ENCODE results near the gene DCUN1D3.
"Not testable (repeated sequence)": the region's sequence is repeated elsewhere in the genome, so short reads cannot be mapped to it uniquely, and the experiment has no call there.

The DCUN1D3 gene

DNA sequence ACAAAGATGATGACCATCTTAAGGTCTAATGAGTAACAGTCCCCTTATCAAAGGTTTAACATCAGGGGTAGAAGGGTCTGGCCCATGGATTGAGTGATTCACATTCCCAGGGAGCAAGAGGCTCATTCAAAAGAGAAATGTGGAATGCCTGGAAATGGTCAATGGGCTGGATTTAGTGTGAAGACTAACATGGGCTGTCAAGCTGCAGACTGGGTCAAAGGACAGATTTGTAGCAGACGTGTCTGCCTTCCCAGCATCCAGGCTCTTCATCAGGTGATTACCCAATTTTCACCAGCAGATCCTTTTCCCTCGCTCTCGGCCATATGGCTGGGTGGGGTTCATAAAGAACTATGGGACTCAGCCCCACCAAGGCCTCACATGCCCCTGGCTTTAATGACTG, 26.8 kb downstream of the DCUN1D3 start:
- Histone ChIP-seq H3K4me3 (ENCODE audit: extremely low read depth, insufficient read depth, low read length, poor library complexity, severe bottlenecking) (no peak overlapping the region), H3K4me1 (ENCODE audit: control insufficient read depth, insufficient read depth, low read length, poor library complexity, severe bottlenecking) (peaks cover 63% of the 10 kb centered on the region), H3K36me3 (ENCODE audit: control insufficient read depth, insufficient read depth, low read length) (peaks cover 3% of the 10 kb centered on the region), H3K9me3 (ENCODE audit: control insufficient read depth, low read length) (no peaks in the 10 kb centered on the region), H3K27ac (ENCODE audit: low read depth, low read length, severe bottlenecking) (peak overlapping the region; percentile 64)
- WGBS, 2 experiments (ENCODE audit: insufficient coverage in 2 of 2): 40 to 76% methylated on average over 1 to 3 of the region's 3 CpGs

GRCh38 chr16:20871941-20872815, 28.0 kb downstream of the DCUN1D3 start:
- WGBS, 2 experiments (ENCODE audit: insufficient coverage in 2 of 2): 67 to 80% methylated on average over 1 to 3 of the region's 9 CpGs
- Histone ChIP-seq H3K4me3 (ENCODE audit: extremely low read depth, insufficient read depth, low read length, poor library complexity, severe bottlenecking) (no peak overlapping the region), H3K36me3 (ENCODE audit: control insufficient read depth, insufficient read depth, low read length) (peaks cover 1% of the 10 kb centered on the region), H3K4me1 (ENCODE audit: control insufficient read depth, insufficient read depth, low read length, poor library complexity, severe bottlenecking) (peaks cover 70% of the 10 kb centered on the region), H3K9me3 (ENCODE audit: control insufficient read depth, low read length) (no peaks in the 10 kb centered on the region), H3K27ac (ENCODE audit: low read depth, low read length, severe bottlenecking) (peak overlapping the region; percentile 64)

DNA sequence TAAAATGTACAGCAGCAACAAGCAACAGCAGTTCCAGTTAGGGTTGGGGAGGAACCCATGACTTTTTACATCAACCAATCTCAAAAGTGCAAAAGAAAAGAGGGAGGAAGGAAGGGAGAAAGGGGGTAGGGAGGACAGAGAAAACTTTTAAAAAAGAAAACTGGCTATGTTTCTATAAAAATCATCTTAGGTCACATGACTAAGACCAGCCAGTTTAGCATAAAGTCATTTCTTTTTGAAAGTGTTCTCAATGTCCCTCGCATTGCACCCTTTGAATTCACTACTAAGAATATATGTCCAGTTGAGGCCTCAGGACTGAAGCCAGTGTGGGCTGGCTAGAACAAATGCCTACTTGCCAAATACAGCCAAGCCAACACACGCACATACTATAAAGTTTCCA, 28.9 kb downstream of the DCUN1D3 start:
- Histone ChIP-seq H3K9me3 (ENCODE audit: control insufficient read depth, low read length) (no peaks in the 10 kb centered on the region), H3K36me3 (ENCODE audit: control insufficient read depth, insufficient read depth, low read length) (no peaks in the 10 kb centered on the region), H3K4me1 (ENCODE audit: control insufficient read depth, insufficient read depth, low read length, poor library complexity, severe bottlenecking) (peaks cover 79% of the 10 kb centered on the region), H3K27ac (ENCODE audit: low read depth, low read length, severe bottlenecking) (peak overlapping the region; percentile 84), H3K4me3 (ENCODE audit: extremely low read depth, insufficient read depth, low read length, poor library complexity, severe bottlenecking) (no peak overlapping the region)
- WGBS, 2 experiments (ENCODE audit: insufficient coverage in 2 of 2): 0 to 92% methylated on average over 1 of the region's 2 CpGs

DNA sequence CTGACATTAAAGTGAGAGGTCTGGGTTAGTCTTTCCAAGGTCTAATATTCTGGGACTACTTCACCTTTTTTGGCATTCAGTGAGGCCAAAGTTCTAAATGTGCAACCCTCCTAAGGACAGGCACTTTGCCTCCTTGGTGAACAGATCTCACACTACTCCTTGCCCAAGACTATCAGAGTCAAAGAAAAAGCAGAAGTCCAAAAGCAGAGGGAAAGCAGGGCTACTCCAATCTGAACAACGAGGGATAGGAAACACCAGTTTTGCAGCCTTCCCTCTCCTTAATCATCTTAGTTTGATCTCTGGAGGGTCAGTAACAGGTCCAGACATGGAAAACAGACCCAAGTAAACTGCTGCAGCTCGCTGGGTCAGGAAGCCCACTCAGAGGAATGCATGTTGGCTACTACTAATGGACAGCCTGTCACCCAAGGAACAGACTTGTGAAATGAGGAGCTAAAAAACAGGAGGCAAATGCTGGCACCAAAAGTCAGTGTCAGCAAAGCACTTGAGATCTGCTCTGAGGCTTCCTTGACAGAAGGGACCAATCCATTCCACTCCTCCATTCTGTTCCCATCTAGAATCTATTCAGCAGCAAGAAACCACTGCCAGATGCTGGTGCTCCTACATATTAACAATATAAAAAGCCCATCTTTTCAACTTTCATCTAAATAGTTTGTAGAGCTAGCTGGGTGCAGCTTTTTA, 29.9 kb downstream of the DCUN1D3 start:
- Histone ChIP-seq H3K27ac (ENCODE audit: low read depth, low read length, severe bottlenecking) (peak overlapping the region; percentile 84), H3K36me3 (ENCODE audit: control insufficient read depth, insufficient read depth, low read length) (no peaks in the 10 kb centered on the region), H3K4me3 (ENCODE audit: extremely low read depth, insufficient read depth, low read length, poor library complexity, severe bottlenecking) (no peak overlapping the region), H3K9me3 (ENCODE audit: control insufficient read depth, low read length) (no peaks in the 10 kb centered on the region), H3K4me1 (ENCODE audit: control insufficient read depth, insufficient read depth, low read length, poor library complexity, severe bottlenecking) (peaks cover 86% of the 10 kb centered on the region)
- 62 to 65% methylated on average over 2 of the region's 2 CpGs for WGBS, 2 experiments (ENCODE audit: insufficient coverage in 2 of 2)

DNA sequence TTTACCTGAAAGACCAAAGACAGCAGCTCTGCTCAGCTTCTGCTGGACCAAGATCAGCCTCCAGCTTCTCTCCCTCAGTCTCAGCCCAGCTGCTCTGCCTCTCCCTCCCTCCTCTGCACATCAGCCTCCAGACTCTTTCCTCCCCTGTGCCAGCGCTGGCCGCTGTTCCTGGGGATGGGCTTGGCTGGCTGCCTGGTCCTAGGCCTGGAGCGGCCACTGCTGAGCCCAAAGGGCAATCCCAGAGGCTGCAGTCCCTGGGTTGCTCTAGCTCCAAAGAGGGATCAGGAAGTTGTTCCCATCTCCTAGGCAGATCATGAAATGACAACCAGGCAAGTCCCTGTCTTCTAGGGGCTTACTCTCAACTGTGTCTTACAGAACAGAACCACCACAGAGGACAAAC, 31.3 kb downstream of the DCUN1D3 start:
- no peaks in the 10 kb centered on the region for H3K9me3 ChIP-seq (ENCODE audit: control insufficient read depth, low read length)
- peaks cover 81% of the 10 kb centered on the region for H3K4me1 ChIP-seq (ENCODE audit: control insufficient read depth, insufficient read depth, low read length, poor library complexity, severe bottlenecking)
- 54 to 61% methylated on average over 3 of the region's 3 CpGs for WGBS, 2 experiments (ENCODE audit: insufficient coverage in 2 of 2)
- H3K36me3 ChIP-seq (ENCODE audit: control insufficient read depth, insufficient read depth, low read length): no peaks in the 10 kb centered on the region
- H3K4me3 ChIP-seq (ENCODE audit: extremely low read depth, insufficient read depth, low read length, poor library complexity, severe bottlenecking): no peak overlapping the region
- H3K27ac ChIP-seq (ENCODE audit: low read depth, low read length, severe bottlenecking): no peak overlapping the region

- H3K27ac ChIP-seq (ENCODE audit: low read depth, low read length, severe bottlenecking): no peak overlapping the region
- H3K4me3 ChIP-seq (ENCODE audit: extremely low read depth, insufficient read depth, low read length, poor library complexity, severe bottlenecking): no peak overlapping the region
- peaks cover 74% of the 10 kb centered on the region for H3K4me1 ChIP-seq (ENCODE audit: control insufficient read depth, insufficient read depth, low read length, poor library complexity, severe bottlenecking)
- peaks cover 5% of the 10 kb centered on the region for H3K36me3 ChIP-seq (ENCODE audit: control insufficient read depth, insufficient read depth, low read length)
- WGBS, 2 experiments (ENCODE audit: insufficient coverage in 2 of 2): 93 to 100% methylated on average over 2 of the region's 2 CpGs
- no peaks in the 10 kb centered on the region for H3K9me3 ChIP-seq (ENCODE audit: control insufficient read depth, low read length)
These were observed 32.6 kb downstream of the DCUN1D3 start for GRCh38 chr16:20867585-20867984.

- H3K4me1 ChIP-seq (ENCODE audit: control insufficient read depth, insufficient read depth, low read length, poor library complexity, severe bottlenecking): peaks cover 67% of the 10 kb centered on the region
- H3K9me3 ChIP-seq (ENCODE audit: control insufficient read depth, low read length): no peaks in the 10 kb centered on the region
- 91 to 100% methylated on average over 2 to 3 of the region's 3 CpGs for WGBS, 2 experiments (ENCODE audit: insufficient coverage in 2 of 2)
- no peak overlapping the region for H3K4me3 ChIP-seq (ENCODE audit: extremely low read depth, insufficient read depth, low read length, poor library complexity, severe bottlenecking)
- no peak overlapping the region for H3K27ac ChIP-seq (ENCODE audit: low read depth, low read length, severe bottlenecking)
- H3K36me3 ChIP-seq (ENCODE audit: control insufficient read depth, insufficient read depth, low read length): peaks cover 13% of the 10 kb centered on the region
These were observed 33.4 kb downstream of the DCUN1D3 start for GRCh38 chr16:20866801-20867200.

DNA sequence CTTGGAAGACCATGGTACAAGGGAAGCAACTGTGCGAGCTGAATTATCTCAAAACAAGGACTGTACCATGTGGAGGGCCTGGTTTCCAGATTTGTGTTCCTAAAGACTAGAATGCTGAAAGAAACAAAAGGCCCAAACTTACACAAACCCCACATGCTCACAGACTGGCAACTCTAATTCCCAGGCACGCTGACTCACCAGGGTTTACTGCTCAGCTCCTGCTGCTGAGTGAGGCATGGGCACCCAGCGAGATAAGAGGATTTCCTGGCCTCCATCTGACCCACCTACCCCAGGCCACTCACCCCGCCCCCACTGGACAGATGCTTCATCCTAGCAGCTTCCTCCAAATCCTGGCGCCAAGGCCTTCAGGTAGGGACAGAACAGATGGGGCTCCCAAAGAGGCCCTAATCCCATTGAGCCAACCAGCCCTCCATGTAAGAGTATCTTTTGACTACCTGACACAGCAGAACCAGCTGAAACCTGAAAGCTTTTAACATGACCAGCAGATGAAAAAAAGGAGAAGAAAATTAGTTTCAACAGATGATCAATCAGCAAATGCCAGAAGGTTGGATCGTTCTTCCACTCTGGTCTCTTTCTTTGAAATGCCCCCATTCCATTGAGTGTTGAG, 33.9 kb downstream of the DCUN1D3 start:
- 57 to 76% methylated on average over 4 to 5 of the region's 6 CpGs for WGBS, 2 experiments (ENCODE audit: insufficient coverage in 2 of 2)
- H3K27ac ChIP-seq (ENCODE audit: low read depth, low read length, severe bottlenecking): peak overlapping the region; percentile 98
- no peaks in the 10 kb centered on the region for H3K9me3 ChIP-seq (ENCODE audit: control insufficient read depth, low read length)
- H3K36me3 ChIP-seq (ENCODE audit: control insufficient read depth, insufficient read depth, low read length): peaks cover 19% of the 10 kb centered on the region
- peaks cover 62% of the 10 kb centered on the region for H3K4me1 ChIP-seq (ENCODE audit: control insufficient read depth, insufficient read depth, low read length, poor library complexity, severe bottlenecking)
- H3K4me3 ChIP-seq (ENCODE audit: extremely low read depth, insufficient read depth, low read length, poor library complexity, severe bottlenecking): no peak overlapping the region

- H3K36me3 ChIP-seq (ENCODE audit: control insufficient read depth, insufficient read depth, low read length): peaks cover 25% of the 10 kb centered on the region
- 90 to 96% methylated on average over 2 to 4 of the region's 6 CpGs for WGBS, 2 experiments (ENCODE audit: insufficient coverage in 2 of 2)
- H3K27ac ChIP-seq (ENCODE audit: low read depth, low read length, severe bottlenecking): peak overlapping the region; percentile 98
- H3K4me1 ChIP-seq (ENCODE audit: control insufficient read depth, insufficient read depth, low read length, poor library complexity, severe bottlenecking): peaks cover 59% of the 10 kb centered on the region
- H3K4me3 ChIP-seq (ENCODE audit: extremely low read depth, insufficient read depth, low read length, poor library complexity, severe bottlenecking): no peak overlapping the region
- no peaks in the 10 kb centered on the region for H3K9me3 ChIP-seq (ENCODE audit: control insufficient read depth, low read length)
These were observed 34.6 kb downstream of the DCUN1D3 start for GRCh38 chr16:20865420-20866131.

- 89 to 100% methylated on average over 3 to 6 of the region's 6 CpGs for WGBS, 2 experiments (ENCODE audit: insufficient coverage in 2 of 2)
- Histone ChIP-seq H3K27ac (ENCODE audit: low read depth, low read length, severe bottlenecking) (peak overlapping the region; percentile 62), H3K4me1 (ENCODE audit: control insufficient read depth, insufficient read depth, low read length, poor library complexity, severe bottlenecking) (peaks cover 49% of the 10 kb centered on the region), H3K36me3 (ENCODE audit: control insufficient read depth, insufficient read depth, low read length) (peaks cover 37% of the 10 kb centered on the region)
- not testable (repeated sequence) for H3K4me3 ChIP-seq (ENCODE audit: extremely low read depth, insufficient read depth, low read length, poor library complexity, severe bottlenecking); H3K9me3 ChIP-seq (ENCODE audit: control insufficient read depth, low read length)
These were observed 35.8 kb downstream of the DCUN1D3 start for GRCh38 chr16:20864376-20864775.
